IMR-90 (cell line): ENCODE data around the gene TBC1D10A. TPM values are rescaled to one million over a fixed set of nuclear protein-coding genes. Genes with fewer than 3 reads are reported as not detected.

Source experiments
- ATAC-seq: fragments of 200-7000 bp; cut with Tn5 transposase; 2 replicates; pipeline ENCODE4 v1.9.1; 2020; ENCODE audit warnings: low read depth, mild to moderate bottlenecking, moderate library complexity
- BruUV-seq: library from RNA; stranded (reverse); fragments of 400-500 nt; replicated peaks from 2 replicates; lab custom pipeline; 2021; lab: Mats Ljungman, UMichigan
- CTCF ChIA-PET: fragments of 300-600 bp; formaldehyde crosslinking; extraction: SDS; loops from one replicate; lab custom pipeline; 2021; ENCODE audit warnings: antibody characterized with exemption; lab: Yijun Ruan, JAX
- POLR2A ChIA-PET: fragments of 300-600 bp; sonication (Branson Sonifier 250); formaldehyde crosslinking; loops from one replicate; lab custom pipeline; 2022; ENCODE audit warnings: antibody characterized with exemption; ENCODE audit not compliant: unreplicated experiment; lab: Charles Lee
- DNase-seq: peaks from one replicate; pipeline ENCODE4 v3.0.0; 2013
- H2AFZ ChIP-seq: replicated peaks from 2 replicates; pipeline ENCODE3; 2013; ENCODE audit warnings: low read length, mild to moderate bottlenecking; ENCODE audit not compliant: poor library complexity
- H2AK5ac ChIP-seq: 2 replicates; pipeline ENCODE4 v1.6.1; 2013; ENCODE audit warnings: low read depth, low read length, inconsistent platforms
- H2AK9ac ChIP-seq: replicated peaks from 2 replicates; pipeline ENCODE3; 2013; ENCODE audit warnings: mild to moderate bottlenecking, low read depth, low read length, moderate library complexity; ENCODE audit not compliant: poor library complexity
- H2BK120ac ChIP-seq: 2 replicates; pipeline ENCODE4 v1.6.1; 2013; ENCODE audit warnings: low read depth, low read length, inconsistent platforms
- H2BK15ac ChIP-seq: 3 replicates; pipeline ENCODE4 v1.6.1; 2013; ENCODE audit warnings: low read depth, low read length, inconsistent platforms
- H2BK20ac ChIP-seq: 2 replicates; pipeline ENCODE4 v1.6.1; 2013; ENCODE audit warnings: low read depth, mild to moderate bottlenecking, inconsistent platforms, low read length, moderate library complexity
- H2BK5ac ChIP-seq: 2 replicates; pipeline ENCODE4 v1.6.1; 2013; ENCODE audit warnings: mild to moderate bottlenecking, low read depth, low read length, inconsistent platforms; ENCODE audit not compliant: poor library complexity, severe bottlenecking
- H3K14ac ChIP-seq: replicated peaks from 2 replicates; pipeline ENCODE4 v1.6.1; 2013; ENCODE audit warnings: low read depth, low read length, inconsistent platforms
- H3K18ac ChIP-seq: 2 replicates; pipeline ENCODE4 v1.6.1; 2013; ENCODE audit warnings: low read depth, low read length, control low read depth
- H3K23ac ChIP-seq: 2 replicates; pipeline ENCODE4 v1.6.1; 2013; ENCODE audit warnings: low read depth, low read length, inconsistent platforms
- H3K27ac ChIP-seq: 2 replicates; pipeline ENCODE4 v1.5.1; 2013; ENCODE audit warnings: mild to moderate bottlenecking, control low read depth, low read length; ENCODE audit not compliant: insufficient read depth
- H3K27me3 ChIP-seq: 2 replicates; pipeline ENCODE4 v1.6.1; 2013; ENCODE audit warnings: low read length; ENCODE audit not compliant: control insufficient read depth, insufficient read depth
- H3K36me3 ChIP-seq: 2 replicates; pipeline ENCODE4 v1.6.1; 2013; ENCODE audit warnings: low read length, mixed read lengths; ENCODE audit not compliant: control insufficient read depth, insufficient read depth
- H3K4ac ChIP-seq: 2 replicates; pipeline ENCODE4 v1.6.1; 2013; ENCODE audit warnings: low read depth, low read length, inconsistent platforms
- H3K4me1 ChIP-seq: 2 replicates; pipeline ENCODE4 v1.6.1; 2013; ENCODE audit warnings: low read length, mixed read lengths; ENCODE audit not compliant: control insufficient read depth, insufficient read depth
- H3K4me2 ChIP-seq: 2 replicates; pipeline ENCODE4 v1.6.1; 2013; ENCODE audit warnings: low read depth, mild to moderate bottlenecking, control low read depth, low read length, moderate library complexity
- H3K4me3 ChIP-seq: 2 replicates; pipeline ENCODE4 v1.5.1; 2013; ENCODE audit warnings: low read depth, mild to moderate bottlenecking, control low read depth, low read length, moderate library complexity; ENCODE audit not compliant: insufficient read depth
- H3K56ac ChIP-seq: 2 replicates; pipeline ENCODE4 v1.6.1; 2013; ENCODE audit warnings: low read length, inconsistent platforms; ENCODE audit not compliant: insufficient read depth; ENCODE audit errors: extremely low read depth
- H3K79me1 ChIP-seq, 2 experiments: 2 replicates each; pipeline ENCODE4 v1.6.1; 2013; ENCODE audit warnings: low read length in 2 of 2, inconsistent platforms in 1 of 2, low read depth in 1 of 2
- H3K9ac ChIP-seq: 2 replicates; pipeline ENCODE4 v1.6.1; 2013; ENCODE audit warnings: low read depth, low read length, control low read depth
- H3K9me1 ChIP-seq: 2 replicates; pipeline ENCODE4 v1.6.1; 2013; ENCODE audit warnings: low read length, inconsistent platforms; ENCODE audit not compliant: insufficient read depth
- H3K9me3 ChIP-seq: 2 replicates; pipeline ENCODE4 v1.6.1; 2013; ENCODE audit warnings: low read length; ENCODE audit not compliant: control insufficient read depth, insufficient read depth
- H4K20me1 ChIP-seq: 2 replicates; pipeline ENCODE4 v1.6.1; 2013; ENCODE audit warnings: low read length, inconsistent platforms; ENCODE audit not compliant: insufficient read depth
- H4K5ac ChIP-seq: 2 replicates; pipeline ENCODE4 v1.6.1; 2013; ENCODE audit warnings: mild to moderate bottlenecking, low read depth, low read length, control low read depth
- H4K8ac ChIP-seq, 2 experiments: 2 replicates each; pipeline ENCODE4 v1.6.1; 2013; ENCODE audit warnings: low read depth in 2 of 2, low read length in 2 of 2, control low read depth in 1 of 2, inconsistent platforms in 1 of 2
- H4K91ac ChIP-seq: 2 replicates; pipeline ENCODE4 v1.6.1; 2013; ENCODE audit warnings: low read depth, low read length, inconsistent platforms; ENCODE audit not compliant: insufficient read depth
- CEBPB ChIP-seq: IDR thresholded peaks from 2 replicates; pipeline ENCODE4 v1.6.1; 2012; ENCODE audit warnings: low read depth, low read length, improper control_type of control experiment
- MAZ ChIP-seq: IDR thresholded peaks from 2 replicates; pipeline ENCODE4 v1.6.1; 2012; ENCODE audit warnings: low read depth, mild to moderate bottlenecking, low read length, improper control_type of control experiment, moderate library complexity, borderline replicate concordance
- RFX5 ChIP-seq: IDR thresholded peaks from 2 replicates; pipeline ENCODE4 v1.8.0; 2012; ENCODE audit warnings: low read depth, mild to moderate bottlenecking, low read length, moderate library complexity
- SMC3 ChIP-seq: fragments of 150-350 bp; IDR thresholded peaks from 2 replicates; pipeline ENCODE4 v1.6.1; 2016; ENCODE audit warnings: low read depth, mild to moderate bottlenecking, antibody characterized with exemption, low read length, moderate library complexity
- USF2 ChIP-seq: fragments of 150-350 bp; IDR thresholded peaks from 2 replicates; pipeline ENCODE4 v1.6.1; 2017; ENCODE audit warnings: mild to moderate bottlenecking, antibody characterized with exemption, low read length, low read depth
- WGBS, 2 experiments: methylation state at CpG; one replicate each; pipeline versions ENCODE4 v1.1.5 to v1.1.7; 2013; ENCODE audit warnings: missing lambda C conversion rate in 2 of 2; ENCODE audit not compliant: insufficient read length in 1 of 2; ENCODE audit errors: extremely low coverage in 2 of 2; 5-methylcytosine and 5-hydroxymethylcytosine counted together
- dilution Hi-C: fragments of 300-500 bp; cut with HindIII; formaldehyde crosslinking; loops from one replicate; pipeline ENCODE4 v1.14.3; 2018; ENCODE audit warnings: low sequenced_read_pairs; ENCODE audit not compliant: unreplicated experiment
- in situ Hi-C: fragments of 300-500 bp; cut with MboI; formaldehyde crosslinking; loops from 3 replicates; pipeline ENCODE4 v1.14.3; 2019; ENCODE audit warnings: low sequenced_read_pairs, inconsistent platforms, mixed read lengths
- intact Hi-C: fragments of 100-400 bp; cut with micrococcal nuclease; formaldehyde crosslinking; loops from 2 replicates; pipeline ENCODE4 v1.10.0; 2022
- polyA plus RNA-seq, 3 experiments: library from polyadenylated mRNA; depleted of rRNA; stranded (reverse); fragments of >200 nt; gene quantifications; 2 replicates each; pipeline ENCODE4 v1.2.3, GENCODE V29; 2012; ENCODE audit warnings: low replicate concordance in 1 of 3
- total RNA-seq: library from RNA; depleted of rRNA; stranded (reverse); fragments of >200 nt; gene quantifications from 2 replicates; pipeline ENCODE4 v1.2.3, GENCODE V29; 2012

Gene TBC1D10A
- total and polyA plus RNA-seq, 2 of the 4 experiments (the other 2 are of a cell fraction) = 16.3 to 33.1 TPM

GRCh38 chr22:30313527-30314363, 13.0 kb downstream of the TBC1D10A start:
- Histone ChIP-seq H3K9ac (no peak overlapping the region), H3K27ac (no peak overlapping the region), H2BK120ac (no peak overlapping the region), H2BK5ac (no peak overlapping the region), H3K4me2 (no peak overlapping the region), H2AK5ac (peak overlapping the region; percentile 28; the same call in 1 of the 2 replicates), H3K36me3 (peaks cover 3% of the 10 kb centered on the region), H4K91ac (peak overlapping the region; percentile 19; the same call in 1 of the 2 replicates), H3K4me3 (no peak overlapping the region), H2BK15ac (no peak overlapping the region), H2AK9ac (no peak overlapping the region), H3K18ac (no peak overlapping the region), H4K5ac (no peak overlapping the region), H3K27me3 (no peaks in the 10 kb centered on the region), H3K56ac (no peak overlapping the region), H4K8ac (no peak overlapping the region), H3K4me1 (peaks cover 61% of the 10 kb centered on the region), H3K9me3 (no peaks in the 10 kb centered on the region), H3K79me1 (peaks cover 41 to 96% of the 10 kb centered on the region in 2 experiments), H3K23ac (peak overlapping the region; percentile 2; the same call in 1 of the 2 replicates), H4K20me1 (peaks cover 83% of the 10 kb centered on the region), H3K9me1 (peaks cover 78% of the 10 kb centered on the region), H3K14ac (no peak overlapping the region; the same call in 1 of the 2 replicates), H2AFZ (no peak overlapping the region), H2BK20ac (no peak overlapping the region), H3K4ac (peak overlapping the region; percentile 33; the same call in 1 of the 2 replicates)
- TF ChIP-seq RFX5 (no peak), CEBPB (no peak), SMC3 (no peak), MAZ (no peak), USF2 (no peak)
- intact Hi-C loops = no loop called here
- in situ Hi-C loops = no loop called here
- POLR2A ChIA-PET = interaction anchor here (0.5 to 0.6 kb wide), 3 partner anchors 42 to 1044 kb away, joined by 3 to 11 read pairs (median 3); no protein-coding TSS in a partner anchor
- CTCF ChIA-PET = no interaction called here
- ATAC-seq (no peak), DNase-seq (no peak)
- BruUV-seq = no TSS peak
- dilution Hi-C loops = no loop called here
- 100% methylated on average over 1 of the region's 8 CpGs; no CpG with 5 or more reads in 1 of the 2 experiments for WGBS, 2 experiments
